Keratinocyte (primary cell): ENCODE data around the gene GRB2. TPM values are rescaled to one million over a fixed set of nuclear protein-coding genes. Genes with fewer than 3 reads are reported as not detected.

Experiments used
- DNase-seq: peaks from one replicate; pipeline ENCODE4 v3.0.0-alpha.2; 2011; ENCODE audit warnings: low read depth, missing footprints, low spot score
- FAIRE-seq: peaks from 2 replicates; lab custom pipeline; 2011; peaks lifted over from hg19 to GRCh38; lab: Jason Lieb, UNC
- H2AFZ ChIP-seq: 2 replicates; pipeline ENCODE4 v1.6.0; 2012; ENCODE audit warnings: low read length, control low read depth, inconsistent platforms; ENCODE audit not compliant: control insufficient read depth
- H3K27ac ChIP-seq: 2 replicates; pipeline ENCODE4 v1.5.1; 2011; ENCODE audit warnings: low read length; ENCODE audit not compliant: control insufficient read depth, insufficient read depth
- H3K27me3 ChIP-seq: 3 replicates; pipeline ENCODE4 v1.6.0; 2011; ENCODE audit warnings: low read length; ENCODE audit not compliant: control insufficient read depth, insufficient read depth; ENCODE audit errors: extremely low read depth
- H3K36me3 ChIP-seq, 2 experiments: 2 replicates in 1 of 2; 3 replicates in 1 of 2; pipeline ENCODE4 v1.5.1; 2011; ENCODE audit warnings: low read length in 2 of 2, mild to moderate bottlenecking in 1 of 2; ENCODE audit not compliant: control insufficient read depth in 2 of 2, insufficient read depth in 2 of 2; ENCODE audit errors: extremely low read depth in 1 of 2
- H3K4me1 ChIP-seq: 3 replicates; pipeline ENCODE4 v1.5.1; 2011; ENCODE audit warnings: low read length; ENCODE audit not compliant: control insufficient read depth, insufficient read depth; ENCODE audit errors: extremely low read depth
- H3K4me2 ChIP-seq: 3 replicates; pipeline ENCODE4 v1.6.0; 2011; ENCODE audit warnings: low read depth, low read length; ENCODE audit not compliant: control insufficient read depth, insufficient read depth; ENCODE audit errors: extremely low read depth
- H3K4me3 ChIP-seq, 3 experiments: fragments of 200-600 bp in 1 of 3; sonication (generic) in 1 of 3; 2 replicates in 2 of 3; 3 replicates in 1 of 3; pipeline ENCODE4 v1.5.1; 2011 to 2016; ENCODE audit warnings: low read length in 3 of 3, mild to moderate bottlenecking in 3 of 3, control low read depth in 2 of 3, inconsistent platforms in 1 of 3, low read depth in 1 of 3, mixed read lengths in 1 of 3, mixed run types in 1 of 3, moderate library complexity in 1 of 3; ENCODE audit not compliant: control insufficient read depth in 2 of 3, insufficient read depth in 2 of 3; ENCODE audit errors: extremely low read depth in 1 of 3
- H3K79me2 ChIP-seq: 2 replicates; pipeline ENCODE4 v1.6.0; 2012; ENCODE audit warnings: low read length; ENCODE audit not compliant: control insufficient read depth, insufficient read depth
- H3K9ac ChIP-seq: 3 replicates; pipeline ENCODE4 v1.6.0; 2011; ENCODE audit warnings: low read length; ENCODE audit not compliant: control insufficient read depth, insufficient read depth; ENCODE audit errors: extremely low read depth
- H3K9me1 ChIP-seq: 3 replicates; pipeline ENCODE4 v1.6.0; 2011; ENCODE audit warnings: low read length; ENCODE audit not compliant: control insufficient read depth, insufficient read depth; ENCODE audit errors: extremely low read depth
- H3K9me3 ChIP-seq: 2 replicates; pipeline ENCODE4 v1.5.1; 2012; ENCODE audit warnings: low read depth, low read length; ENCODE audit not compliant: control insufficient read depth
- H4K20me1 ChIP-seq: 3 replicates; pipeline ENCODE4 v1.6.0; 2011; ENCODE audit warnings: low read length; ENCODE audit not compliant: control insufficient read depth, insufficient read depth; ENCODE audit errors: extremely low read depth
- CTCF ChIP-seq, 3 experiments: IDR thresholded peaks in 1 of 3; conservative IDR thresholded peaks in 1 of 3; optimal IDR thresholded peaks in 1 of 3; 2 replicates in 2 of 3; 3 replicates in 1 of 3; pipeline versions ENCODE3 to v1.5.1; 2011; ENCODE audit warnings: low read length in 3 of 3, mild to moderate bottlenecking in 3 of 3, moderate library complexity in 2 of 3, control low read depth in 1 of 3, inconsistent platforms in 1 of 3; ENCODE audit not compliant: insufficient read depth in 2 of 3; ENCODE audit errors: extremely low read depth in 1 of 3
- EZH2 ChIP-seq: IDR thresholded peaks from one replicate; pipeline ENCODE4 v1.6.1; 2012; ENCODE audit warnings: inconsistent platforms, mild to moderate bottlenecking, low read length, moderate library complexity
- dilution Hi-C: fragments of 300-500 bp; cut with MboI; formaldehyde crosslinking; loops from one replicate; pipeline ENCODE4 v1.7.0; 2020; ENCODE audit warnings: low sequenced_read_pairs; ENCODE audit not compliant: extremely low pct_ligation_motif_present
- polyA plus RNA-seq, 5 experiments: library from polyadenylated mRNA; depleted of rRNA in 3 of 5; stranded (reverse) in 3 of 5; stranded (forward) in 1 of 5; unstranded in 1 of 5; fragments of >200 nt; gene quantifications; 1 replicate in 1 of 5; 2 replicates in 3 of 5; 3 replicates in 1 of 5; pipeline versions ENCODE4 v1.2.1 to v1.2.3, GENCODE V29; 2011 to 2012; ENCODE audit warnings: missing spikeins in 2 of 5, low read depth in 1 of 5, low replicate concordance in 1 of 5

Gene GRB2
- polyA plus RNA-seq, 1 donor (not counting 4 experiments of a cell fraction or from before 2014, with no cell fraction given) = 62.0 TPM

DNA sequence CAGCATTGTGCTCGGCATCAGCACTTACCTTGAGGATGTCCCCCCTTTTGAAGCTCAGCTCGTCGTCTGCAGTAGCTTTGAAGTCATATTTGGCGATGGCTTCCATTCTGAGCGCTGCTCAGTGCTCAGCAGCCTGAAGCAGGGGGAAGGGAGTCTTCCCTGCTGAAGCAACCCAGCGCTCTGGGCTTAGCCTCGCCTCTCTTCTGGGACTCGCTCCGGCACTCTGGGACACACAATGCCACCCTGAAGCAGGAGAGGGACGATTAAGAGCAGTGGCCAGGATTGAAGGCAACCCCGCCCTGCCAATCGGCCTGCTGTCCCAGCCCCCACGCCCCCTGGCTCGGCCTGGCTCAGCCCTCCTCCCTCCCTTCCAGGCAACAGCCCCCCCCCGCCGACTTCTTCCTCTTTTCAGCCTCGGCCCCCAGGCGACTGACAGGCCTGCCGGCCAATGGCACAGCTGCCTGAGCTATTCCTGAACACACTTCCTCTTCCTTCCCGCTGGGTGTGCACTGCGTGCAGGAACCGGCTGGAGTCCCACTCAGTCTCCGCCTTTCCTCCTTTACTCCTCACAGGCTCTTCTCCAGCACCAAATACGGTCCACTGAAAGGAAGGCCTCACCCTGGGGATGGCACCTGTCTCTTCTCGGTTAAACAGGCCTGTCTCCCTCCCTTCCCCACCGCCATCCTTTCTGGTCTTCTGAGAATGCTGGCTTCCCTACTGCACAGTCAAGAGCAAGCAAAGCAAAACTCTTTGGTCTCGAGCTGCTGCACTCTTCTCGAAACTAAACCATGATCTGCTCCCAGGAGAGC lies 11.8 kb downstream of the GRB2 start:
- H3K9me1 ChIP-seq = no peaks in the 10 kb centered on the region
- peak; percentile 64 for FAIRE-seq
- peak overlapping the region; percentile 75 for H3K27ac ChIP-seq
- dilution Hi-C loops = no loop called here
- no peaks in the 10 kb centered on the region for H3K27me3 ChIP-seq
- peak overlapping the region; percentile 59 to 89 (median 73) for H3K4me3 ChIP-seq
- H3K4me2 ChIP-seq = peak overlapping the region; percentile 99
- peak overlapping the region; percentile 69 for H2AFZ ChIP-seq
- no peaks in the 10 kb centered on the region for H4K20me1 ChIP-seq
- TF ChIP-seq CTCF (optimal IDR thresholded peaks at IDR 0.05 in 1 of 3, IDR thresholded peaks at IDR 0.05 in 1 of 3, conservative IDR thresholded peaks at IDR 0.05 in 1 of 3; ENCODE audit: extremely low read depth in 1 of 3, insufficient read depth in 2 of 3, low read length in 3 of 3) (peak in 2 of 3 experiments; percentile 2 to 6), EZH2 (no peak)
- peaks cover 40% of the 10 kb centered on the region for H3K4me1 ChIP-seq
- peaks cover 1 to 2% of the 10 kb centered on the region in 2 experiments for H3K36me3 ChIP-seq
- H3K79me2 ChIP-seq = peaks cover 87% of the 10 kb centered on the region
- peak; percentile 84 for DNase-seq
- no peaks in the 10 kb centered on the region for H3K9me3 ChIP-seq
- peak overlapping the region; percentile 86 for H3K9ac ChIP-seq

DNA sequence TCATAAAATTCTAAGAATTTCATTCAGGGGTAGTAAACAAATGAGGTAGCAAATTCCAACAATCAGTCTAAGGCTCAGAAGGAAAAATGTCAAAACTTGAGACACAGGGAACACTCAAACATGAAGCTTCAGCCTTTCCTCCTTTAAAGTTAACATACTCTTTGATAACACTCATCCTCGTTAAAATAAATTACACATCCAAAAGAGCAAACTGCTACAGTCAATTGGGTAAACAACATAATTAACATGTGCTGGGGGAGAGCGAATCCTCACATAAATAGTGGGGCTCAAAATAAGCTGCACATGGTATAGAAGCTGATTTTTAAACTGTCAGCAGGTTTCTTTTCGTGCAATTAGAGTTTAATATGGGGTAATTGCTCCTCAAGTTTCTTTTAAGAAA lies 12.9 kb downstream of the GRB2 start:
- Histone ChIP-seq H3K9ac (no peak overlapping the region), H3K27me3 (no peaks in the 10 kb centered on the region), H3K79me2 (peaks cover 88% of the 10 kb centered on the region), H3K9me3 (no peaks in the 10 kb centered on the region), H3K4me2 (peak overlapping the region; percentile 99), H3K4me3 (peak overlapping the region; percentile 59 to 89 (median 73)), H3K4me1 (peaks cover 43% of the 10 kb centered on the region), H4K20me1 (no peaks in the 10 kb centered on the region), H2AFZ (no peak overlapping the region), H3K9me1 (no peaks in the 10 kb centered on the region), H3K36me3 (peaks cover 1 to 2% of the 10 kb centered on the region in 2 experiments), H3K27ac (no peak overlapping the region)
- DNase-seq = no peak
- FAIRE-seq = no peak
- dilution Hi-C loops = no loop called here
- TF ChIP-seq EZH2 (no peak), CTCF (optimal IDR thresholded peaks at IDR 0.05 in 1 of 3, IDR thresholded peaks at IDR 0.05 in 1 of 3, conservative IDR thresholded peaks at IDR 0.05 in 1 of 3; ENCODE audit: extremely low read depth in 1 of 3, insufficient read depth in 2 of 3, low read length in 3 of 3) (no peak)
